HG03571 (cell line): ENCODE results near the gene TMEFF2.

Source experiments
- ATAC-seq: cut with Tn5 transposase; IDR thresholded peaks from one replicate; pipeline ENCODE4 v1.9.1; 2021; ENCODE audit not compliant: unreplicated experiment

TMEFF2 gene

GRCh38 chr2:192184349-192184748 lies 10.4 kb downstream of the TMEFF2 start:
- ATAC-seq: no peak

- ATAC-seq: no peak
These were observed 11.4 kb downstream of the TMEFF2 start for GRCh38 chr2:192183296-192183695.

- ATAC-seq: no peak
These were observed 27.8 kb downstream of the TMEFF2 start for GRCh38 chr2:192166946-192167345.

- no peak for ATAC-seq
These were observed 28.9 kb downstream of the TMEFF2 start for GRCh38 chr2:192165842-192166241.

GRCh38 chr2:192162392-192163042 lies 32.2 kb downstream of the TMEFF2 start:
- ATAC-seq: peak; percentile 58

- ATAC-seq: no peak
These were observed 33.0 kb downstream of the TMEFF2 start for GRCh38 chr2:192161656-192162290.

GRCh38 chr2:192159736-192160135 lies 35.0 kb downstream of the TMEFF2 start:
- no peak for ATAC-seq

- ATAC-seq: no peak
These were observed 35.5 kb downstream of the TMEFF2 start for GRCh38 chr2:192159208-192159607.

- no peak for ATAC-seq
These were observed 37.0 kb downstream of the TMEFF2 start for GRCh38 chr2:192157776-192158175.

GRCh38 chr2:192155511-192156118 lies 39.1 kb downstream of the TMEFF2 start:
- ATAC-seq: no peak

GRCh38 chr2:192153561-192153960 lies 41.2 kb downstream of the TMEFF2 start:
- no peak for ATAC-seq

- no peak for ATAC-seq
These were observed 42.9 kb downstream of the TMEFF2 start for GRCh38 chr2:192151853-192152252.

- ATAC-seq: no peak
These were observed 44.6 kb downstream of the TMEFF2 start for GRCh38 chr2:192150166-192150565.

- ATAC-seq: no peak
These were observed 46.0 kb downstream of the TMEFF2 start for GRCh38 chr2:192148620-192149321.

GRCh38 chr2:192148241-192148619 lies 46.5 kb downstream of the TMEFF2 start:
- no peak for ATAC-seq

- ATAC-seq: no peak
These were observed 48.4 kb downstream of the TMEFF2 start for GRCh38 chr2:192146069-192147015.

- no peak for ATAC-seq
These were observed 49.2 kb downstream of the TMEFF2 start for GRCh38 chr2:192145496-192145895.

GRCh38 chr2:192140236-192140839 lies 54.4 kb downstream of the TMEFF2 start:
- no peak for ATAC-seq

GRCh38 chr2:192139813-192140212 lies 54.9 kb downstream of the TMEFF2 start:
- no peak for ATAC-seq

- ATAC-seq: no peak
These were observed 57.3 kb downstream of the TMEFF2 start for GRCh38 chr2:192137451-192137850.
